AG08396 (cell line): ENCODE data around the gene GP1BA.

Experiments used
- DNase-seq: peaks from one replicate; pipeline ENCODE4 v3.0.0; 2012; ENCODE audit warnings: low spot score, mixed read lengths

Gene GP1BA

DNA sequence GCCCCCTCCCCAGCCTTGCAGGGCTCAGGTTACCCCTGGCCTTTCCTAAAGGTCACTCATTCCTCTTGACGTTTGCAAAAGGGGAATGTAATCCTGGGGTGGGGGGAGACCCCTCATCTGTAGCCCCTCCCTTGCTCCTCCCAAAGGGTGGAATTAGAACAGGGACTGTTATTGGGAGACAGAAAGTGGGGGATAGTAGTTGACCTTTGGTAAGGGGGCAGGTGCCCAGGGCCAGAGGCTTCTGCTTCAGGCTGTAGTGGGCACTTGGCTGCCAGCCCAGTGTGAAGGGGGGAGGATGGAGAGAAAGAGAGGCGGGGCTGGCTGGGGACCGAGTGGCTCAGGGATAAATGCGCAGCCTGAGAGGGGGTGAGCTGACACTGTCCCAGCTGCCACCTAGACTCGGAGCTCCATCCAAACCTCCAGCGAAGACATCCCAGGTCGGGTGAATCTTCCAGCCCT is 18.7 kb downstream of the GP1BA start, which contains the start of gene ENO3:
TSS of gene ENO3 (plus strand) at position 374 of the 459 bp plus-strand sequence. CDS start 711 bp downstream, outside the sequence.
- DNase-seq: no peak

DNA sequence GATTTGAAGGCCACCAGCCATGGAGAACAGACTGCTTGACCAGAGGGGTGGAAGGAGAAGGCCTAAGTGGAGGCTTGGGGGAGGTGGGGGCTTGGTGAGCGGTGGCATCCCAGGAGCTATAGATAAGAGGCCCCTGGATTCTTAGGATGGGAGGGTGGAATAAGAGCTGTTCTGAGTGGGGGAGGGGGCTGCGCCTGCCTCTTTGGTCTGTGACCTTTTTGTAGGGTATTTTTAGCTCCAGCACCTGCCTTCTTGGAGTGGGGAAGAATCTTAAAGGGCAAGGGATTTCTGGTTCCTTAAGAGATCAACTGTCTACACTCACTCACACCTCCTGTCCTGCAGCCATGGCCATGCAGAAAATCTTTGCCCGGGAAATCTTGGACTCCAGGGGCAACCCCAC is 19.4 kb downstream of the GP1BA start:
- no peak for DNase-seq

- DNase-seq: peak; percentile 81
These were observed 21.4 kb downstream of the GP1BA start for GRCh38 chr17:4953451-4953961.

DNA sequence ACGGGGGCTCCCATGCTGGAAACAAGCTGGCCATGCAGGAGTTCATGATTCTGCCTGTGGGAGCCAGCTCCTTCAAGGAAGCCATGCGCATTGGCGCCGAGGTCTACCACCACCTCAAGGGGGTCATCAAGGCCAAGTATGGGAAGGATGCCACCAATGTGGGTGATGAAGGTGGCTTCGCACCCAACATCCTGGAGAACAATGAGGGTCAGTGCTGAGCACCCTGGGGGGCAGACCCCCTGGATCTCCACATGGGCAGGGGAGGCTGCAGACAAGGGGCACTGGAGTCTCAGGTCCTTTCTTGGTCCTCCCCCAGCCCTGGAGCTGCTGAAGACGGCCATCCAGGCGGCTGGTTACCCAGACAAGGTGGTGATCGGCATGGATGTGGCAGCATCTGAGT is 23.0 kb downstream of the GP1BA start:
- no peak for DNase-seq

- no peak for DNase-seq
These were observed 24.5 kb downstream of the GP1BA start for GRCh38 chr17:4956493-4957061.

GRCh38 chr17:4958102-4958501 is 26.0 kb downstream of the GP1BA start:
- DNase-seq: no peak

GRCh38 chr17:4959261-4959965 is 27.3 kb downstream of the GP1BA start:
- DNase-seq: no peak

DNA sequence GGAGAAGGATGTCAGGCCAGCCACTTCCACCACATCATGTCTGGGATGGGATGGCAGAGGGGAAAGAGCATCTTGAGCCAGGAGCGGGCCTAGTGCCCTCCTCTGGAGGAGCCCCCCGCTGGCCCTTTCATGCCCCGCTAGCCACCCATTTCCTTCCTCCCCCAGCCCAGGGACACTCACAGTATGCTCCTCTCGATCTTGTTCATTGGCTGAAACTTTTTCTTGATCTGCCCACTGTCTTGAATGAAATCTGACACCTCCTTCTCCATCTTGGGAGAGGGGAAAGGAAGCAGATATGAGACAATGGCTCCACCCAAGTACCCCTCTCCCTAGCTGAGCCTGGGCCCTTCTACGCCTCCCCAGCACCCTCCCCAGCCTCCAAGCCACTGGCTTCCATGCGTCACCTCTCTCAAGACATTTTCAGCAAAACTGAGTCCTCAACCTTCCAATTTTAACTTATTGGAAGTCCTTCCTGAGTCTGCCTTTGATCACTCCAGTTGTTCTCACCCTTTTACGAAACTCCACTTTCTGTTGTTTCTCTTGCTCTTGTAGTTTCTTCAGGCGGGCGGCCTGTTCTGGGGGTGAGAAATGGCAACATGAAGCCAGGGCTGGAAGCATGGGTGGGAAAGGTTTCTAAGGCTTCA is 28.3 kb downstream of the GP1BA start:
- DNase-seq: no peak

GRCh38 chr17:4965311-4965986 is 33.4 kb downstream of the GP1BA start:
- no peak for DNase-seq

- DNase-seq: peak; percentile 98
These were observed 34.9 kb downstream of the GP1BA start for GRCh38 chr17:4966844-4967538.

- DNase-seq: peak; percentile 95
These were observed 35.7 kb downstream of the GP1BA start, which contains the start of gene SPAG7 for GRCh38 chr17:4967539-4968485. TSS of gene SPAG7 (minus strand) at chr17:4967817. CDS start at chr17:4967804, 13 bp downstream.

DNA sequence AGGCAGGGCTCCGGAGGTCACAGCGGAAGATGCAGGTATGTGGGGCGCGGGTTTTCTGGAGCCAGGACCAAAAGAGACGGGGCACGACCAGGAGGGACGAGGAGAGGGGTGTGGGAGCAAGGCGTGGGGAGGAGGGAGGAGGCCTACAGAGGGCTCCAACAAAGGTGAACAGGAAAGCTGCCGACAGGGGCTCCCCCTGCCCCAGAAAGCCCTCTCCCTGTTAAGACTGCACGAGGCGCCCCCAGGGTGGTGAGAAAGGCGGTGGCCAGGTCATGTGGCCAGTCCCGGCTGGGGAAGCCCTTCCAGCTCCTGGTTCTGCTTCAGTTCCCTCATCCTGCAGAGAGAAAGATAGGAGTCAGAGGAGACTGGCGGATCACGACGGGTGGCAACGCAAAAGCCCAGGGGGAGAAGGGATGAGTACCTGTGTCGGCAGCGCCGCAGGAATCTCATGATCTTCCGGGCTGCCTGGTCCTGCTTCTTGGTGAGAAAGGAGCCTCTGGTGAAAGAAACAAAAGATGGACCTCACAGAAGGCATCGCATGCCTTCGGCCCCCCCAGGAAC is 36.5 kb downstream of the GP1BA start:
- DNase-seq: peak; percentile 14

- DNase-seq: peak; percentile 84
These were observed 37.0 kb downstream of the GP1BA start for GRCh38 chr17:4969047-4969550.

- peak; percentile 29 for DNase-seq
These were observed 37.6 kb downstream of the GP1BA start for GRCh38 chr17:4969551-4970173.

GRCh38 chr17:4970273-4970672 is 38.2 kb downstream of the GP1BA start:
- DNase-seq: no peak

DNA sequence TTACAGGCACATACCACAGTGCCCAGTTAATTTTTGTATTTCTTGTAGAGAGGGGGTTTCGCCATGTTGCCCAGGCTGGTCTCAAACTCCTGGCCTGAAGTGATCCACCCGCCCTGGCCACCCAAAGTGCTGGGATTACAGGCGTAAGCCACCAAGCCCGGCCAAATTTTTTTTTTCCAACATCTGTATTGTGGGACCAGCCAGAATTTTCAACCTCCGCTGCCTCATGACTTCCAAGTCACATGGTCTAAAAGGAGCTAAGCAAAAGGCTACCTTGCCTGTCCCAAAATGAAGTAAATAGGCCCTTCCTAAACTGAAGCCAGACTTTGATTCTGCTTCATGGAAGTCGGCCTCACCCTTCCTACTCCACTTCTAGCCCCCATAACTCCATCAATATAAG is 39.7 kb downstream of the GP1BA start:
- DNase-seq: no peak

GRCh38 chr17:4972322-4972721 is 40.2 kb downstream of the GP1BA start:
- DNase-seq: no peak

DNA sequence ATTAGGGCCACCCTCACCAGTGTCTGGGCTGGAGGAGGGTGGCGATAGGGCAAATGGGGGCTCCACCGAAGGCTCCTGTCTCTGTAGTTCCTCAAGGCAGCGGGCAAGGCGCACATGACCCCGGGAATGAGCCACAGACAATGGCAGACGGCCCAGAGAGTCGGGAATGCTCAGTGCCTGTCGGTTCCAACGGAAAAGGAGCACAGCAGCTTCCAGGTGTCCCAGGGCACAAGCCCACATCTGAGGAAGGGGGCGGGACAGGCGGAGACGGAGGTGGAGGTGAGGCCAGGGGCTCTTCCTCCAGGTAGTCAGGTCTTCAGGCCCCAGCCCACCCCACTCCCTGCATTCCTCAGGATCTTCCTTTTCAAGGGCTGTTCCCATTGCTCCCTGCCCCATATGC is 40.7 kb downstream of the GP1BA start:
- no peak for DNase-seq
